HG02885 (cell line): ENCODE measurements around the gene SLC25A15.
"Not testable (repeated sequence)": the region's sequence is repeated elsewhere in the genome, so short reads cannot be mapped to it uniquely, and the experiment has no call there.

Experiments
- ATAC-seq: cut with Tn5 transposase; IDR thresholded peaks from one replicate; pipeline ENCODE4 v1.9.1; 2021; ENCODE audit warnings: mild to moderate bottlenecking; ENCODE audit not compliant: unreplicated experiment, poor library complexity

The SLC25A15 gene

GRCh38 chr13:40780822-40781401, 8.5 kb upstream of the SLC25A15 start:
- ATAC-seq: no peak

GRCh38 chr13:40781717-40782116, 7.7 kb upstream of the SLC25A15 start:
- no peak for ATAC-seq

- not testable (repeated sequence) for ATAC-seq
These were observed 6.4 kb upstream of the SLC25A15 start for GRCh38 chr13:40782971-40783370.

GRCh38 chr13:40784540-40784939, 4.9 kb upstream of the SLC25A15 start:
- ATAC-seq: no peak

GRCh38 chr13:40786568-40786996, 2.8 kb upstream of the SLC25A15 start:
- no peak for ATAC-seq

- no peak for ATAC-seq
These were observed 2.3 kb upstream of the SLC25A15 start for GRCh38 chr13:40787062-40787461.

GRCh38 chr13:40788540-40789274, 704 bp upstream of the SLC25A15 start:
- ATAC-seq: not testable (repeated sequence)

GRCh38 chr13:40790154-40790616, 774 bp downstream of the SLC25A15 start:
- no peak for ATAC-seq

- peak; percentile 42 for ATAC-seq
These were observed 3.1 kb downstream of the SLC25A15 start for GRCh38 chr13:40792284-40793051.

- no peak for ATAC-seq
These were observed 3.9 kb downstream of the SLC25A15 start for GRCh38 chr13:40793339-40793738.

- ATAC-seq: no peak
These were observed 5.3 kb downstream of the SLC25A15 start for GRCh38 chr13:40794414-40795368.

- ATAC-seq: no peak
These were observed 7.2 kb downstream of the SLC25A15 start for GRCh38 chr13:40796649-40797048.

GRCh38 chr13:40798380-40798779, 9.0 kb downstream of the SLC25A15 start:
- no peak for ATAC-seq

GRCh38 chr13:40799508-40799907, 10.1 kb downstream of the SLC25A15 start:
- ATAC-seq: no peak

- no peak for ATAC-seq
These were observed 11.1 kb downstream of the SLC25A15 start for GRCh38 chr13:40800559-40800958.

GRCh38 chr13:40801255-40802217, 12.1 kb downstream of the SLC25A15 start:
- no peak for ATAC-seq

- ATAC-seq: no peak
These were observed 13.9 kb downstream of the SLC25A15 start for GRCh38 chr13:40803316-40803715.

- ATAC-seq: no peak
These were observed 16.8 kb downstream of the SLC25A15 start for GRCh38 chr13:40806241-40806640.

GRCh38 chr13:40809471-40809870, 20.1 kb downstream of the SLC25A15 start:
- no peak for ATAC-seq
